NCI-H2227 (cell line): Measurements from ENCODE around the gene CNN3.

Experiments
- DNase-seq: peaks from one replicate; lab custom pipeline; 2025; ENCODE audit not compliant: unreplicated experiment; lab: John Stamatoyannopoulos, UW

CNN3 gene

GRCh38 chr1:94925004-94925403 lies 1.9 kb downstream of the CNN3 start:
- DNase-seq: no peak

GRCh38 chr1:94922761-94923331 lies 4.1 kb downstream of the CNN3 start:
- no peak for DNase-seq

- no peak for DNase-seq
These were observed 4.9 kb downstream of the CNN3 start for GRCh38 chr1:94921977-94922376.

- DNase-seq: no peak
These were observed 6.8 kb downstream of the CNN3 start for GRCh38 chr1:94920061-94920460.

- no peak for DNase-seq
These were observed 7.5 kb downstream of the CNN3 start for GRCh38 chr1:94919241-94920030.

- DNase-seq: no peak
These were observed 9.7 kb downstream of the CNN3 start for GRCh38 chr1:94917251-94917650.

GRCh38 chr1:94912263-94913184 lies 14.4 kb downstream of the CNN3 start:
- DNase-seq: no peak

GRCh38 chr1:94909486-94909885 lies 17.4 kb downstream of the CNN3 start:
- no peak for DNase-seq

- DNase-seq: no peak
These were observed 17.9 kb downstream of the CNN3 start for GRCh38 chr1:94908965-94909364.

GRCh38 chr1:94908190-94908589 lies 18.7 kb downstream of the CNN3 start:
- no peak for DNase-seq

GRCh38 chr1:94907136-94907535 lies 19.8 kb downstream of the CNN3 start:
- DNase-seq: no peak

GRCh38 chr1:94906382-94906781 lies 20.5 kb downstream of the CNN3 start:
- no peak for DNase-seq

- DNase-seq: no peak
These were observed 21.7 kb downstream of the CNN3 start for GRCh38 chr1:94905207-94905606.

- no peak for DNase-seq
These were observed 23.5 kb downstream of the CNN3 start for GRCh38 chr1:94903280-94904009.

GRCh38 chr1:94901841-94902240 lies 25.1 kb downstream of the CNN3 start:
- DNase-seq: peak; percentile 9

GRCh38 chr1:94899756-94900155 lies 27.2 kb downstream of the CNN3 start:
- DNase-seq: no peak

- DNase-seq: no peak
These were observed 28.2 kb downstream of the CNN3 start for GRCh38 chr1:94898491-94899385.

- no peak for DNase-seq
These were observed 31.4 kb downstream of the CNN3 start for GRCh38 chr1:94895518-94895917.

- no peak for DNase-seq
These were observed 32.3 kb downstream of the CNN3 start for GRCh38 chr1:94894630-94895029.

GRCh38 chr1:94892604-94893254 lies 34.2 kb downstream of the CNN3 start:
- DNase-seq: no peak
